IPS-11a (cell line): ENCODE measurements around the gene FAAP20.

Experiments used
- H3K4me3 ChIP-seq: one replicate; pipeline ENCODE4 v1.5.1; 2013; ENCODE audit warnings: low read depth, low read length, control low read depth

Gene FAAP20

GRCh38 chr1:2194319-2194897, at the start of gene FAAP20:
FAAP20 (minus strand) TSS chr1:2194772; CDS start chr1:2194749, 23 bp downstream.
- peak within 1 kb of the TSS; percentile 30 for H3K4me3 ChIP-seq

GRCh38 chr1:2242814-2243725, 48.5 kb upstream of the FAAP20 start:
- H3K4me3 ChIP-seq: no peak overlapping the region

GRCh38 chr1:2241820-2242219, 47.2 kb upstream of the FAAP20 start:
- no peak overlapping the region for H3K4me3 ChIP-seq

- H3K4me3 ChIP-seq: no peak overlapping the region
Measured at GRCh38 chr1:2240270-2241156, 45.9 kb upstream of the FAAP20 start.

- no peak overlapping the region for H3K4me3 ChIP-seq
Measured at GRCh38 chr1:2239384-2239985, 44.9 kb upstream of the FAAP20 start.

- no peak overlapping the region for H3K4me3 ChIP-seq
Measured at GRCh38 chr1:2239013-2239370, 44.4 kb upstream of the FAAP20 start.

GRCh38 chr1:2238361-2239012, 43.9 kb upstream of the FAAP20 start:
- H3K4me3 ChIP-seq: no peak overlapping the region

GRCh38 chr1:2237773-2238172, 43.2 kb upstream of the FAAP20 start:
- H3K4me3 ChIP-seq: no peak overlapping the region

- H3K4me3 ChIP-seq: no peak overlapping the region
Measured at GRCh38 chr1:2236695-2237677, 42.4 kb upstream of the FAAP20 start.

GRCh38 chr1:2235300-2235998, 40.9 kb upstream of the FAAP20 start:
- H3K4me3 ChIP-seq: no peak overlapping the region

GRCh38 chr1:2234762-2235113, 40.2 kb upstream of the FAAP20 start:
- no peak overlapping the region for H3K4me3 ChIP-seq

GRCh38 chr1:2233997-2234761, 39.6 kb upstream of the FAAP20 start:
- no peak overlapping the region for H3K4me3 ChIP-seq

- no peak overlapping the region for H3K4me3 ChIP-seq
Measured at GRCh38 chr1:2233468-2233867, 38.9 kb upstream of the FAAP20 start.

GRCh38 chr1:2232916-2233438, 38.4 kb upstream of the FAAP20 start:
- H3K4me3 ChIP-seq: no peak overlapping the region

- no peak overlapping the region for H3K4me3 ChIP-seq
Measured at GRCh38 chr1:2232255-2232915, 37.8 kb upstream of the FAAP20 start.

- H3K4me3 ChIP-seq: peak overlapping the region; percentile 13
Measured at GRCh38 chr1:2231532-2232254, 37.1 kb upstream of the FAAP20 start.
